Measurements from ENCODE around the gene CSNK1A1. TPM values are rescaled to one million over a fixed set of nuclear protein-coding genes. Genes with fewer than 3 reads are reported as not detected.

CSNK1A1 gene
- total and polyA plus RNA-seq, 2 of the 4 experiments (the other 2 are of a cell fraction): 140 to 419 TPM

- Histone ChIP-seq H3K14ac (replicated peaks; ENCODE audit: low read depth, low read length) (peak overlapping the region; percentile 94), H4K8ac (ENCODE audit: low read depth in 2 of 2, low read length in 2 of 2) (peak overlapping the region; percentile 89 to 93), H3K23ac (ENCODE audit: low read depth, low read length) (peak overlapping the region; percentile 80), H3K4me3 (ENCODE audit: insufficient read depth, low read depth, low read length) (no peak overlapping the region), H3K27me3 (ENCODE audit: control insufficient read depth, insufficient read depth, low read length) (no peaks in the 10 kb centered on the region), H3K4me1 (ENCODE audit: control insufficient read depth, insufficient read depth, low read length) (peaks cover 19% of the 10 kb centered on the region), H2BK15ac (ENCODE audit: low read depth, low read length) (peak overlapping the region; percentile 99; the same call in 2 of the 3 replicates), H4K91ac (ENCODE audit: insufficient read depth, low read depth, low read length) (peak overlapping the region; percentile 97), H3K79me1 (ENCODE audit: low read depth in 1 of 2, low read length in 2 of 2) (peaks cover 0 to 5% of the 10 kb centered on the region in 2 experiments; a peak in 2 of 4 replicates), H2BK120ac (ENCODE audit: low read depth, low read length) (peak overlapping the region; percentile 83), H2AK5ac (ENCODE audit: low read depth, low read length) (peak overlapping the region; percentile 96), H4K5ac (ENCODE audit: low read depth, low read length) (peak overlapping the region; percentile 82), H2AK9ac (replicated peaks; ENCODE audit: low read depth, low read length, poor library complexity) (peak overlapping the region; percentile 93), H3K18ac (ENCODE audit: low read depth, low read length) (peak overlapping the region; percentile 85), H3K27ac (ENCODE audit: insufficient read depth, low read length) (peak overlapping the region; percentile 89), H3K36me3 (ENCODE audit: control insufficient read depth, insufficient read depth, low read length) (no peaks in the 10 kb centered on the region), H2AFZ (replicated peaks; ENCODE audit: low read length, poor library complexity) (peak overlapping the region; percentile 90), H3K4ac (ENCODE audit: low read depth, low read length) (peak overlapping the region; percentile 98), H3K9me3 (ENCODE audit: control insufficient read depth, insufficient read depth, low read length) (no peaks in the 10 kb centered on the region), H3K9ac (ENCODE audit: low read depth, low read length) (peak overlapping the region; percentile 39), H3K4me2 (ENCODE audit: low read depth, low read length) (no peak overlapping the region), H2BK20ac (ENCODE audit: low read depth, low read length) (peak overlapping the region; percentile 97), H3K9me1 (ENCODE audit: insufficient read depth, low read length) (peaks cover 18% of the 10 kb centered on the region), H3K56ac (ENCODE audit: extremely low read depth, insufficient read depth, low read length) (peak overlapping the region; percentile 62), H2BK5ac (ENCODE audit: low read depth, low read length, poor library complexity, severe bottlenecking) (peak overlapping the region; percentile 78), H4K20me1 (ENCODE audit: insufficient read depth, low read length) (no peaks in the 10 kb centered on the region)
- dilution Hi-C loops (cut with HindIII; ENCODE audit: low sequenced_read_pairs, unreplicated experiment) (no loop called here), in situ Hi-C loops (cut with MboI; ENCODE audit: low sequenced_read_pairs) (no loop called here), intact Hi-C loops (cut with micrococcal nuclease) (no loop called here)
- ATAC-seq (ENCODE audit: low read depth) (peak; percentile 90), DNase-seq (peak; percentile 78)
- WGBS, 2 experiments (ENCODE audit: extremely low coverage in 2 of 2, insufficient read length in 1 of 2): no CpG with 5 or more reads among the region's 8 CpGs
- no TSS peak for BruUV-seq (replicated peaks)
- ChIA-PET CTCF (interaction anchor here (0.7 kb wide), 1 partner anchor 15 kb away, joined by 4 read pairs; no protein-coding TSS in a partner anchor), POLR2A (ENCODE audit: unreplicated experiment) (interaction anchor here (0.6 to 0.9 kb wide), 3 partner anchors 29 to 98 kb away, joined by 3 to 5 read pairs (median 4); no protein-coding TSS in a partner anchor)
- TF ChIP-seq ELK1 (IDR thresholded peaks at IDR 0.05; ENCODE audit: borderline replicate concordance, low read depth, low read length) (no peak), CEBPB (IDR thresholded peaks at IDR 0.05; ENCODE audit: low read depth, low read length) (no peak), CHD1 (IDR thresholded peaks at IDR 0.05; ENCODE audit: low read depth, low read length) (no peak), CTCF (conservative IDR thresholded peaks at IDR 0.05; ENCODE audit: low read depth, low read length) (no peak), RAD21 (IDR thresholded peaks at IDR 0.05; ENCODE audit: low read length) (0 out of 2 replicates have a peak, but pooled peaks have one; percentile 2), MAZ (IDR thresholded peaks at IDR 0.05; ENCODE audit: borderline replicate concordance, low read depth, low read length) (0 out of 2 replicates have a peak, but pooled peaks have one; percentile 53), BHLHE40 (IDR thresholded peaks at IDR 0.05; ENCODE audit: low read depth, low read length) (no peak), RCOR1 (IDR thresholded peaks at IDR 0.05; ENCODE audit: insufficient replicate concordance, low read length) (no peak), USF2 (IDR thresholded peaks at IDR 0.05; ENCODE audit: low read depth, low read length) (no peak), POLR2A (IDR thresholded peaks at IDR 0.05; ENCODE audit: low read depth, low read length) (no peak), MAFK (IDR thresholded peaks at IDR 0.05; ENCODE audit: low read depth, low read length) (0 out of 2 replicates have a peak, but pooled peaks have one; percentile 17), FOS (IDR thresholded peaks at IDR 0.05; ENCODE audit: low read depth, low read length) (peak; percentile 5; the same call in 1 of the 2 replicates), NFE2L2 (IDR thresholded peaks at IDR 0.05; ENCODE audit: low read depth, low read length) (peak; percentile 31; the same call in 1 of the 2 replicates), RFX5 (IDR thresholded peaks at IDR 0.05; ENCODE audit: low read depth, low read length) (no peak)
These were observed 86.3 kb downstream of the CSNK1A1 start for GRCh38 chr5:149464796-149465489.
